Measurements from ENCODE around the gene LIX1L.

DNA sequence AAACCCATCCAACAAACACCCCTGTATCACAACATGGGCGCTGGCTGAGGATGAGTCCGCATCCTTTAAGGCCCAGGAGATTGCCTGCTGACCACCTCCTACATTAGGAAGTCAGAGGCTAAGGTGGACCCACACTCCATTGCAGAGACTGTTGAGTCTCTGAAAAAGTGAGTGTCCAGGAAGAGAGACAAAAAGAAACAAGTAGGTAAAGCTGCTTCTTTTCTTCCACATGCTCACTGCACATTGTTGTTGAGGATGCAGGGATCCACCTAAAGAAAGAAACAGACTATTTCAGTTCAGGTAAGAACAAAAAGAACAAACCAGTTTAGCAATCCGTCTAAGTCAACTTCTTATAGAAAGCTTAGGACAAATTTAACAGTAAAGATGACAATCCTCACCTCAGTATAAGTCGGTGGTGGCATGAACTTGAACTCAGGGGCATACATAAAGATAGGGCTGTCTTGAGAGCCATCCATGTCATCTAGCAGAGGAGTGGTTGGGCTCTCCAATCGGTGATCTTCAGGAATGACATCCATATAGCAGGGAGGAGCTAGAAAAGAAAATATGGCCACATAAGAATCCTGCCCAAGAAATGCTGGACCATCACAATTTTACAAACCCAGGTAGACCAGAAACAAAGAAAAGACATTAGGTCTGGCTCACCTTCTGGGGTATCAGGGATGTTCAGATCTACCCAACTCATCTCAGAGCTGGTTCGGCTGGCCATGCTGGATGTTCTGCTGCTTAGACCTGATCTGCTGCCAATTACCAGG is 36.0 kb upstream of the LIX1L start:
- TF ChIP-seq CREB1 (IDR thresholded peaks at IDR 0.05) (no peak), CREB1 (CRISPR knock-in tag; IDR thresholded peaks at IDR 0.05) (no peak), NFE2 (CRISPR knock-in tag; IDR thresholded peaks at IDR 0.05) (no peak), ZNF460 (CRISPR knock-in tag; IDR thresholded peaks at IDR 0.05; ENCODE audit: borderline replicate concordance) (no peak), CEBPB (IDR thresholded peaks at IDR 0.05; ENCODE audit: borderline replicate concordance, low read depth, low read length) (no peak), ZNF749 (CRISPR knock-in tag; IDR thresholded peaks at IDR 0.05; ENCODE audit: borderline replicate concordance) (no peak), NR2C2 (CRISPR knock-in tag; IDR thresholded peaks at IDR 0.05; ENCODE audit: borderline replicate concordance) (no peak)
- TF ChIP-seq, protein P1, sequence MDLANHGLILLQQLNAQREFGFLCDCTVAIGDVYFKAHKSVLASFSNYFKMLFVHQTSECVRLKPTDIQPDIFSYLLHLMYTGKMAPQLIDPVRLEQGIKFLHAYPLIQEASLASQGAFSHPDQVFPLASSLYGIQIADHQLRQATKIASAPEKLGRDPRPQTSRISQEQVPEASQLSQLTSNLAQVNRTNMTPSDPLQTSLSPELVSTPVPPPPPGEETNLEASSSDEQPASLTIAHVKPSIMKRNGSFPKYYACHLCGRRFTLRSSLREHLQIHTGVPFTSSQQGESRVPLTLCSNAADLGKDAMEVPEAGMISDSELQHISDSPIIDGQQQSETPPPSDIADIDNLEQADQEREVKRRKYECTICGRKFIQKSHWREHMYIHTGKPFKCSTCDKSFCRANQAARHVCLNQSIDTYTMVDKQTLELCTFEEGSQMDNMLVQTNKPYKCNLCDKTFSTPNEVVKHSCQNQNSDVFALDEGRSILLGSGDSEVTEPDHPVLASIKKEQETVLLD (CRISPR knock-in tag; IDR thresholded peaks at IDR 0.05; ENCODE audit: low read depth) = no peak
- TF ChIP-seq, protein P2, sequence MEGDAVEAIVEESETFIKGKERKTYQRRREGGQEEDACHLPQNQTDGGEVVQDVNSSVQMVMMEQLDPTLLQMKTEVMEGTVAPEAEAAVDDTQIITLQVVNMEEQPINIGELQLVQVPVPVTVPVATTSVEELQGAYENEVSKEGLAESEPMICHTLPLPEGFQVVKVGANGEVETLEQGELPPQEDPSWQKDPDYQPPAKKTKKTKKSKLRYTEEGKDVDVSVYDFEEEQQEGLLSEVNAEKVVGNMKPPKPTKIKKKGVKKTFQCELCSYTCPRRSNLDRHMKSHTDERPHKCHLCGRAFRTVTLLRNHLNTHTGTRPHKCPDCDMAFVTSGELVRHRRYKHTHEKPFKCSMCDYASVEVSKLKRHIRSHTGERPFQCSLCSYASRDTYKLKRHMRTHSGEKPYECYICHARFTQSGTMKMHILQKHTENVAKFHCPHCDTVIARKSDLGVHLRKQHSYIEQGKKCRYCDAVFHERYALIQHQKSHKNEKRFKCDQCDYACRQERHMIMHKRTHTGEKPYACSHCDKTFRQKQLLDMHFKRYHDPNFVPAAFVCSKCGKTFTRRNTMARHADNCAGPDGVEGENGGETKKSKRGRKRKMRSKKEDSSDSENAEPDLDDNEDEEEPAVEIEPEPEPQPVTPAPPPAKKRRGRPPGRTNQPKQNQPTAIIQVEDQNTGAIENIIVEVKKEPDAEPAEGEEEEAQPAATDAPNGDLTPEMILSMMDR (CRISPR knock-in tag; IDR thresholded peaks at IDR 0.05) = no peak
- TF ChIP-seq, protein P3, sequence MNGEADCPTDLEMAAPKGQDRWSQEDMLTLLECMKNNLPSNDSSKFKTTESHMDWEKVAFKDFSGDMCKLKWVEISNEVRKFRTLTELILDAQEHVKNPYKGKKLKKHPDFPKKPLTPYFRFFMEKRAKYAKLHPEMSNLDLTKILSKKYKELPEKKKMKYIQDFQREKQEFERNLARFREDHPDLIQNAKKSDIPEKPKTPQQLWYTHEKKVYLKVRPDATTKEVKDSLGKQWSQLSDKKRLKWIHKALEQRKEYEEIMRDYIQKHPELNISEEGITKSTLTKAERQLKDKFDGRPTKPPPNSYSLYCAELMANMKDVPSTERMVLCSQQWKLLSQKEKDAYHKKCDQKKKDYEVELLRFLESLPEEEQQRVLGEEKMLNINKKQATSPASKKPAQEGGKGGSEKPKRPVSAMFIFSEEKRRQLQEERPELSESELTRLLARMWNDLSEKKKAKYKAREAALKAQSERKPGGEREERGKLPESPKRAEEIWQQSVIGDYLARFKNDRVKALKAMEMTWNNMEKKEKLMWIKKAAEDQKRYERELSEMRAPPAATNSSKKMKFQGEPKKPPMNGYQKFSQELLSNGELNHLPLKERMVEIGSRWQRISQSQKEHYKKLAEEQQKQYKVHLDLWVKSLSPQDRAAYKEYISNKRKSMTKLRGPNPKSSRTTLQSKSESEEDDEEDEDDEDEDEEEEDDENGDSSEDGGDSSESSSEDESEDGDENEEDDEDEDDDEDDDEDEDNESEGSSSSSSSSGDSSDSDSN (CRISPR knock-in tag; IDR thresholded peaks at IDR 0.05) = no peak
- TF ChIP-seq, protein P4, sequence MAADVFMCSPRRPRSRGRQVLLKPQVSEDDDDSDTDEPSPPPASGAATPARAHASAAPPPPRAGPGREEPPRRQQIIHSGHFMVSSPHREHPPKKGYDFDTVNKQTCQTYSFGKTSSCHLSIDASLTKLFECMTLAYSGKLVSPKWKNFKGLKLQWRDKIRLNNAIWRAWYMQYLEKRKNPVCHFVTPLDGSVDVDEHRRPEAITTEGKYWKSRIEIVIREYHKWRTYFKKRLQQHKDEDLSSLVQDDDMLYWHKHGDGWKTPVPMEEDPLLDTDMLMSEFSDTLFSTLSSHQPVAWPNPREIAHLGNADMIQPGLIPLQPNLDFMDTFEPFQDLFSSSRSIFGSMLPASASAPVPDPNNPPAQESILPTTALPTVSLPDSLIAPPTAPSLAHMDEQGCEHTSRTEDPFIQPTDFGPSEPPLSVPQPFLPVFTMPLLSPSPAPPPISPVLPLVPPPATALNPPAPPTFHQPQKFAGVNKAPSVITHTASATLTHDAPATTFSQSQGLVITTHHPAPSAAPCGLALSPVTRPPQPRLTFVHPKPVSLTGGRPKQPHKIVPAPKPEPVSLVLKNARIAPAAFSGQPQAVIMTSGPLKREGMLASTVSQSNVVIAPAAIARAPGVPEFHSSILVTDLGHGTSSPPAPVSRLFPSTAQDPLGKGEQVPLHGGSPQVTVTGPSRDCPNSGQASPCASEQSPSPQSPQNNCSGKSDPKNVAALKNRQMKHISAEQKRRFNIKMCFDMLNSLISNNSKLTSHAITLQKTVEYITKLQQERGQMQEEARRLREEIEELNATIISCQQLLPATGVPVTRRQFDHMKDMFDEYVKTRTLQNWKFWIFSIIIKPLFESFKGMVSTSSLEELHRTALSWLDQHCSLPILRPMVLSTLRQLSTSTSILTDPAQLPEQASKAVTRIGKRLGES (CRISPR knock-in tag; IDR thresholded peaks at IDR 0.05; ENCODE audit: borderline replicate concordance) = no peak

Measured in HepG2 (cell line).